Uterus (tissue), 4 donors: ENCODE data around the gene KRTAP17-1. TPM values are rescaled to one million over a fixed set of nuclear protein-coding genes. Genes with fewer than 3 reads are reported as not detected.
A peak's percentile ranks its signal among the peaks of the same experiment; 100 is the strongest.

ENCODE experiments used
- DNase-seq, 2 donors: peaks; one replicate each; pipeline ENCODE4 v3.0.0-alpha.2; 2019 to 2020
- H3K27ac ChIP-seq, 2 donors: fragments of 200-600 bp; sonication (generic); 1 replicate in 1 of 2; 2 replicates in 1 of 2; pipeline ENCODE4 v1.5.1; 2016 to 2018
- H3K27me3 ChIP-seq, 2 donors: fragments of 200-600 bp; sonication (generic); one replicate each; pipeline ENCODE4 v1.5.1; 2018 to 2019; ENCODE audit warnings: control low read depth in 1 of 2
- H3K36me3 ChIP-seq, 2 donors: fragments of 200-600 bp; sonication (generic); one replicate each; pipeline ENCODE4 v1.5.1; 2019; ENCODE audit warnings: control low read depth in 1 of 2
- H3K4me1 ChIP-seq, 2 donors: fragments of 200-600 bp; sonication (generic); one replicate each; pipeline ENCODE4 v1.5.1; 2018 to 2019; ENCODE audit warnings: control low read depth in 1 of 2
- H3K4me3 ChIP-seq, 2 donors: fragments of 200-600 bp; sonication (generic); 1 replicate in 1 of 2; 2 replicates in 1 of 2; pipeline ENCODE4 v1.5.1; 2018 to 2019; ENCODE audit warnings: mild to moderate bottlenecking in 1 of 2
- H3K9me3 ChIP-seq, 2 donors: fragments of 200-600 bp; sonication (generic); one replicate each; pipeline ENCODE4 v1.5.1; 2019; ENCODE audit warnings: control low read depth in 1 of 2
- POLR2A ChIP-seq, 2 donors: fragments of 450-650 bp; IDR thresholded peaks; one replicate each; pipeline ENCODE4 v1.6.1; 2016; ENCODE audit warnings: antibody characterized with exemption in 2 of 2, mild to moderate bottlenecking in 1 of 2, moderate library complexity in 1 of 2
- intact Hi-C: fragments of 100-400 bp; cut with DNase I; formaldehyde crosslinking; loops from one replicate; pipeline ENCODE4 v1.15.1; 2023; ENCODE audit warnings: low total_unique reads
- total RNA-seq, 4 donors: library from RNA; depleted of rRNA in 3 of 4; stranded (reverse); fragments of >200 nt in 3 of 4; gene quantifications; one replicate each; pipeline versions ENCODE4 v1.1.0 to v1.2.4, GENCODE V29; 2014 to 2023
- TF ChIP-seq, protein P1 (sequence below), 4 experiments: fragments of 200-600 bp in 2 of 4; fragments of 450-650 bp in 2 of 4; sonication (generic) in 2 of 4; IDR thresholded peaks; one replicate each; pipeline ENCODE4 v1.5.1; 2016 to 2019; ENCODE audit warnings: antibody characterized with exemption in 4 of 4, mild to moderate bottlenecking in 2 of 4, moderate library complexity in 1 of 4
- donor health status: DM: yes; HTN: yes; CAD: no.

KRTAP17-1 gene
- total RNA-seq, 4 donors from 2014 or later = not detected

DNA sequence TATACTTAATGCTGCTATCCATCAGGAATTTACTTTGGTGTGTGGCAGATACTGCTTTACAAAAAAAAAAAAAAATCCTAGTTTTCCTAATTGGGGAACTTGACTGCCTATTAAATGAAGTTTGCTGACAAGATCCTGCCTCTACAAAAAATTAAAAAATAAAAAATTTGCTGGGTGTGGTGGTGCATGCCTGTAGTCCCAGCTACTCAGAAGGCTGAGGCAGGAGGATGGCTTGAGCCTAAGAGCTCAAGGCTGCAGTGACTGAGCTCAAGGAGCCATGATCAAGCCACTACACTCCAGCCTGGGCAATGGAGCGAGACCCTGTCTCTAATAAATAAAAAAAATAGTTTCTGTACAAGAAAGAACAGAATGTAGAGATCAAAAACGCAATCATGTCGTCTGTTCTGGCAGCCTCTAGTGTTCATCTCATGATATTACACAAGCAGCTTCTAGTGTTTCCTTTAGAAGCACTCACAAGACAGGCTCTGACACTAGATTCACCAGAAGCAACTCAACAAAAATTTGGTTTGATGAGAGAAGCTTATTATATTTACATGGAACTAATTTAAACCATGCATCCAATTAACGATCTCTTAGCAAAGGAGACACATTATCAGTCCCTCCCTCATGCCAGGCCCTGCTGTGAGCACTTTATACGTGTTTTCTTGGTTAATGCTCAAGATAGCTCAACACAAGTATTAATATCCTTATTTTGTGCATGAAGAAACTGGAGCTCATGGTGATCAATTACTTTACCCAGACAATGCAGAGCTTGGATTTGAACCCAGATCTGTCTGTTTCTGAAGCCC lies 6.8 kb upstream of the KRTAP17-1 start:
- H3K9me3 ChIP-seq = peaks cover 0 to 7% of the 10 kb centered on the region in 2 donors
- DNase-seq = no peak
- H3K4me3 ChIP-seq = no peak overlapping the region
- intact Hi-C loops = no loop called here
- TF ChIP-seq, protein P1, sequence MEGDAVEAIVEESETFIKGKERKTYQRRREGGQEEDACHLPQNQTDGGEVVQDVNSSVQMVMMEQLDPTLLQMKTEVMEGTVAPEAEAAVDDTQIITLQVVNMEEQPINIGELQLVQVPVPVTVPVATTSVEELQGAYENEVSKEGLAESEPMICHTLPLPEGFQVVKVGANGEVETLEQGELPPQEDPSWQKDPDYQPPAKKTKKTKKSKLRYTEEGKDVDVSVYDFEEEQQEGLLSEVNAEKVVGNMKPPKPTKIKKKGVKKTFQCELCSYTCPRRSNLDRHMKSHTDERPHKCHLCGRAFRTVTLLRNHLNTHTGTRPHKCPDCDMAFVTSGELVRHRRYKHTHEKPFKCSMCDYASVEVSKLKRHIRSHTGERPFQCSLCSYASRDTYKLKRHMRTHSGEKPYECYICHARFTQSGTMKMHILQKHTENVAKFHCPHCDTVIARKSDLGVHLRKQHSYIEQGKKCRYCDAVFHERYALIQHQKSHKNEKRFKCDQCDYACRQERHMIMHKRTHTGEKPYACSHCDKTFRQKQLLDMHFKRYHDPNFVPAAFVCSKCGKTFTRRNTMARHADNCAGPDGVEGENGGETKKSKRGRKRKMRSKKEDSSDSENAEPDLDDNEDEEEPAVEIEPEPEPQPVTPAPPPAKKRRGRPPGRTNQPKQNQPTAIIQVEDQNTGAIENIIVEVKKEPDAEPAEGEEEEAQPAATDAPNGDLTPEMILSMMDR (IDR thresholded peaks at IDR 0.05) = peak; percentile 55 to 72 (median 60)
- TF ChIP-seq POLR2A (IDR thresholded peaks at IDR 0.05) = no peak
- H3K36me3 ChIP-seq = no peaks in the 10 kb centered on the region
- H3K4me1 ChIP-seq = no peaks in the 10 kb centered on the region
- no peaks in the 10 kb centered on the region for H3K27me3 ChIP-seq
- no peak overlapping the region for H3K27ac ChIP-seq

DNA sequence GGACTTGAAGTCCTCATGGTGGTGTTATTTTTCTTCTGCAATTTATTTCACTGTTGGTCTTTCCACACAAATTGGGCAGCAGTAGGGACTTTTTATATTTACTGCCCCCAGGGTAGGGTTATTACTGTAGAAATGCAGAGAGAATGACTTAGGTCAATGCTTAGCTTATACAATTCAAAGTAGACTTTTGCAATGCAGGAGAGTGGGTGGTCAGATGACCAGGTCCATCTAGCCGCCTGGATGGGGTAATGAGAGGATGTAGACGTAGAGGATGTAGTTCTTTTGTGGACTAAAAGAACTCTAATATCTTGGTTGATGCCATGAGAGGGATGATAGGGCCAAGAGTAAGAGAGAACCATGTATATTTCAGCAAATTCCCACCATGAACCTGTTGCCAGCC lies 2.7 kb upstream of the KRTAP17-1 start:
- no peak for TF ChIP-seq POLR2A (IDR thresholded peaks at IDR 0.05)
- TF ChIP-seq, protein P1 (IDR thresholded peaks at IDR 0.05) = no peak
- no peaks in the 10 kb centered on the region for H3K27me3 ChIP-seq
- DNase-seq = no peak
- intact Hi-C loops = no loop called here
- H3K4me1 ChIP-seq = no peaks in the 10 kb centered on the region
- no peak overlapping the region for H3K27ac ChIP-seq
- H3K36me3 ChIP-seq = no peaks in the 10 kb centered on the region
- H3K9me3 ChIP-seq = peaks cover 0 to 7% of the 10 kb centered on the region in 2 donors
- no peak overlapping the region for H3K4me3 ChIP-seq

DNA sequence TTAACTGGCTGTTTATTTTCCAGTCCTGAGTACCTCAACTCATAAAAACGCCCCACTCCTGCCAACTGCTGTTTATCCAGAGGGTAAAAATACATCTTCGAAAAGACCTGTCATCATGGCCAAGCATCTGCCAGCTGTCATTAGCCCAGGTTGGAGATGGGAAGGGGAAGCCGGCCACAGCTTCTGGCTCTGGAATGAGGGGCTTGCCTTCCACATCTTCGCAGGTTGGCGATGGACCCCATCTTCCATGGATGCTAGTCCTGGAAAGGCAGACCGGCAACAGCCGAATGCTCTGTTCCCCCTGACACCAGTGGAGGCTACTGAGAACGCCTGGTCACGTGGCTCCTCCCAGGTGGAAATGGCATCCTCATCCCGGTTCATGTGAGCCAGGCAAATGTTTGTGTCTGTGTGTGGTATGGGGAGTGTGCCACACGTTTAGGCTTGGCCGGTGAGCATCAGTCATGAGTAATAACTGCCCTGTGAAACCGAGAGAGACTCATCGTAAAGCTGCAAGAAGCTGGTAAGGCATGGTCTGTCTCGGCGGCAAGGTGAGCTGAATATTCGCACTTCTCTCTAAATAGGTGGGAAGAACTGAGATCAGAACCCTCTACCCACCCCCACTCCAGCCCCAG lies 420 bp upstream of the KRTAP17-1 start:
- H3K4me1 ChIP-seq = no peaks in the 10 kb centered on the region
- H3K4me3 ChIP-seq = no peak overlapping the region
- intact Hi-C loops = no loop called here
- no peaks in the 10 kb centered on the region for H3K27me3 ChIP-seq
- no peak for DNase-seq
- peaks cover 0 to 7% of the 10 kb centered on the region in 2 donors for H3K9me3 ChIP-seq
- H3K36me3 ChIP-seq = no peaks in the 10 kb centered on the region
- no peak overlapping the region for H3K27ac ChIP-seq
- TF ChIP-seq, protein P1 (IDR thresholded peaks at IDR 0.05) = no peak
- TF ChIP-seq POLR2A (IDR thresholded peaks at IDR 0.05) = no peak

- Histone ChIP-seq H3K27me3 (no peaks in the 10 kb centered on the region), H3K4me1 (no peaks in the 10 kb centered on the region), H3K4me3 (no peak overlapping the region), H3K36me3 (no peaks in the 10 kb centered on the region), H3K27ac (no peak overlapping the region), H3K9me3 (no peaks in the 10 kb centered on the region)
- intact Hi-C loops = no loop called here
- TF ChIP-seq, protein P1 (IDR thresholded peaks at IDR 0.05) = no peak
- TF ChIP-seq POLR2A (IDR thresholded peaks at IDR 0.05) = no peak
- DNase-seq = no peak
Measured at GRCh38 chr17:41311111-41311510, 4.4 kb downstream of the KRTAP17-1 start.

- TF ChIP-seq, protein P1 (IDR thresholded peaks at IDR 0.05) = no peak
- no peak for TF ChIP-seq POLR2A (IDR thresholded peaks at IDR 0.05)
- intact Hi-C loops = no loop called here
- no peaks in the 10 kb centered on the region for H3K36me3 ChIP-seq
- H3K4me3 ChIP-seq = no peak within 1 kb of the TSS
- H3K27me3 ChIP-seq = no peaks in the 10 kb centered on the region
- DNase-seq = no peak
- H3K4me1 ChIP-seq = no peaks in the 10 kb centered on the region
- no peaks in the 10 kb centered on the region for H3K9me3 ChIP-seq
- H3K27ac ChIP-seq = no peak within 1 kb of the TSS
Measured at GRCh38 chr17:41308918-41309359, 6.6 kb downstream of the KRTAP17-1 start, which contains the start of gene KRTAP16-1. Gene KRTAP16-1 (minus strand): TSS chr17:41309309. CDS start chr17:41309253, 56 bp downstream.
